ENCODE measurements around the gene ADAT1.

The ADAT1 gene

GRCh38 chr16:75584108-75584507 lies 39.0 kb downstream of the ADAT1 start:
- no peak for DNase-seq
- Histone ChIP-seq H3K4me1 (ENCODE audit: insufficient read depth, low read length) (no peaks in the 10 kb centered on the region), H4K20me1 (ENCODE audit: insufficient read depth, low read length) (peaks cover 3% of the 10 kb centered on the region; the same call in 1 of the 2 replicates), H3K36me3 (ENCODE audit: insufficient read depth, low read length) (peaks cover 25% of the 10 kb centered on the region), H3K9ac (ENCODE audit: low read depth, low read length) (no peak overlapping the region), H3K9me3 (ENCODE audit: insufficient read depth, low read length, severe bottlenecking) (no peaks in the 10 kb centered on the region), H3K4me2 (ENCODE audit: insufficient read depth, low read length) (no peak overlapping the region), H3K4me3 (ENCODE audit: low read depth in 1 of 2, low read length in 2 of 2) (no peak overlapping the region), H2AFZ (ENCODE audit: low read depth, low read length) (no peak overlapping the region), H3K79me2 (ENCODE audit: insufficient read depth, low read length) (no peaks in the 10 kb centered on the region), H3K27me3 (ENCODE audit: insufficient read depth, low read length, poor library complexity) (no peaks in the 10 kb centered on the region), H3K27ac (ENCODE audit: low read length) (no peak overlapping the region)
- TF ChIP-seq CTCF (IDR thresholded peaks at IDR 0.05; ENCODE audit: borderline replicate concordance, extremely low read depth, low read length, poor library complexity, severe bottlenecking): no peak
- no peak for ATAC-seq (ENCODE audit: insufficient read depth, low read depth)

GRCh38 chr16:75579281-75579834 lies 43.7 kb downstream of the ADAT1 start:
- Histone ChIP-seq H4K20me1 (ENCODE audit: insufficient read depth, low read length) (peaks cover 13% of the 10 kb centered on the region), H2AFZ (ENCODE audit: low read depth, low read length) (no peak overlapping the region), H3K4me2 (ENCODE audit: insufficient read depth, low read length) (no peak overlapping the region), H3K27me3 (ENCODE audit: insufficient read depth, low read length, poor library complexity) (no peaks in the 10 kb centered on the region), H3K9ac (ENCODE audit: low read depth, low read length) (no peak overlapping the region), H3K4me3 (ENCODE audit: low read depth in 1 of 2, low read length in 2 of 2) (no peak overlapping the region), H3K36me3 (ENCODE audit: insufficient read depth, low read length) (peaks cover 58% of the 10 kb centered on the region), H3K79me2 (ENCODE audit: insufficient read depth, low read length) (peaks cover 2% of the 10 kb centered on the region; the same call in 1 of the 2 replicates), H3K4me1 (ENCODE audit: insufficient read depth, low read length) (no peaks in the 10 kb centered on the region), H3K9me3 (ENCODE audit: insufficient read depth, low read length, severe bottlenecking) (no peaks in the 10 kb centered on the region), H3K27ac (ENCODE audit: low read length) (no peak overlapping the region)
- no peak for TF ChIP-seq CTCF (IDR thresholded peaks at IDR 0.05; ENCODE audit: borderline replicate concordance, extremely low read depth, low read length, poor library complexity, severe bottlenecking)
- TF ChIP-seq EZH2 (IDR thresholded peaks at IDR 0.05; ENCODE audit: borderline replicate concordance, low read depth, low read length, severe bottlenecking): no peak
- ATAC-seq (ENCODE audit: insufficient read depth, low read depth) (no peak), DNase-seq (no peak)

- no peak for TF ChIP-seq EZH2 (IDR thresholded peaks at IDR 0.05; ENCODE audit: borderline replicate concordance, low read depth, low read length, severe bottlenecking)
- TF ChIP-seq CTCF (IDR thresholded peaks at IDR 0.05; ENCODE audit: borderline replicate concordance, extremely low read depth, low read length, poor library complexity, severe bottlenecking): no peak
- Histone ChIP-seq H3K9ac (ENCODE audit: low read depth, low read length) (no peak overlapping the region), H3K4me2 (ENCODE audit: insufficient read depth, low read length) (no peak overlapping the region), H3K36me3 (ENCODE audit: insufficient read depth, low read length) (peaks cover 64% of the 10 kb centered on the region), H3K27me3 (ENCODE audit: insufficient read depth, low read length, poor library complexity) (no peaks in the 10 kb centered on the region), H3K4me1 (ENCODE audit: insufficient read depth, low read length) (no peaks in the 10 kb centered on the region), H3K4me3 (ENCODE audit: low read depth in 1 of 2, low read length in 2 of 2) (no peak overlapping the region), H3K27ac (ENCODE audit: low read length) (no peak overlapping the region), H3K79me2 (ENCODE audit: insufficient read depth, low read length) (peaks cover 8% of the 10 kb centered on the region; the same call in 1 of the 2 replicates), H2AFZ (ENCODE audit: low read depth, low read length) (no peak overlapping the region), H3K9me3 (ENCODE audit: insufficient read depth, low read length, severe bottlenecking) (no peaks in the 10 kb centered on the region), H4K20me1 (ENCODE audit: insufficient read depth, low read length) (peaks cover 19% of the 10 kb centered on the region)
- DNase-seq (no peak), ATAC-seq (ENCODE audit: insufficient read depth, low read depth) (no peak)
Measured at GRCh38 chr16:75578725-75579124, 44.4 kb downstream of the ADAT1 start.

- TF ChIP-seq CTCF (IDR thresholded peaks at IDR 0.05; ENCODE audit: borderline replicate concordance, extremely low read depth, low read length, poor library complexity, severe bottlenecking): no peak
- TF ChIP-seq EZH2 (IDR thresholded peaks at IDR 0.05; ENCODE audit: borderline replicate concordance, low read depth, low read length, severe bottlenecking): no peak
- Histone ChIP-seq H3K27ac (ENCODE audit: low read length) (no peak overlapping the region), H3K4me2 (ENCODE audit: insufficient read depth, low read length) (no peak overlapping the region), H3K9ac (ENCODE audit: low read depth, low read length) (no peak overlapping the region), H3K27me3 (ENCODE audit: insufficient read depth, low read length, poor library complexity) (no peaks in the 10 kb centered on the region), H3K9me3 (ENCODE audit: insufficient read depth, low read length, severe bottlenecking) (no peaks in the 10 kb centered on the region), H2AFZ (ENCODE audit: low read depth, low read length) (no peak overlapping the region), H3K4me3 (ENCODE audit: low read depth in 1 of 2, low read length in 2 of 2) (no peak overlapping the region), H4K20me1 (ENCODE audit: insufficient read depth, low read length) (peaks cover 20% of the 10 kb centered on the region), H3K79me2 (ENCODE audit: insufficient read depth, low read length) (peaks cover 8% of the 10 kb centered on the region; the same call in 1 of the 2 replicates), H3K36me3 (ENCODE audit: insufficient read depth, low read length) (peaks cover 69% of the 10 kb centered on the region), H3K4me1 (ENCODE audit: insufficient read depth, low read length) (no peaks in the 10 kb centered on the region)
- no peak for DNase-seq
- no peak for ATAC-seq (ENCODE audit: insufficient read depth, low read depth)
Measured at GRCh38 chr16:75578212-75578611, 44.9 kb downstream of the ADAT1 start.

Data from DND-41 (cell line).